GM21737 (cell line): ENCODE data around the gene MRFAP1L1.
"Not testable (repeated sequence)": the region's sequence is repeated elsewhere in the genome, so short reads cannot be mapped to it uniquely, and the experiment has no call there.

Experiments used
- ATAC-seq: cut with Tn5 transposase; IDR thresholded peaks from one replicate; pipeline ENCODE4 v1.9.1; 2021; ENCODE audit warnings: mild to moderate bottlenecking, moderate library complexity; ENCODE audit not compliant: unreplicated experiment

MRFAP1L1 gene

GRCh38 chr4:6734165-6734786 is 24.6 kb upstream of the MRFAP1L1 start:
- no peak for ATAC-seq

- ATAC-seq = no peak
Measured at GRCh38 chr4:6733358-6734164, 23.9 kb upstream of the MRFAP1L1 start.

- ATAC-seq = no peak
Measured at GRCh38 chr4:6732441-6733357, 23.0 kb upstream of the MRFAP1L1 start.

DNA sequence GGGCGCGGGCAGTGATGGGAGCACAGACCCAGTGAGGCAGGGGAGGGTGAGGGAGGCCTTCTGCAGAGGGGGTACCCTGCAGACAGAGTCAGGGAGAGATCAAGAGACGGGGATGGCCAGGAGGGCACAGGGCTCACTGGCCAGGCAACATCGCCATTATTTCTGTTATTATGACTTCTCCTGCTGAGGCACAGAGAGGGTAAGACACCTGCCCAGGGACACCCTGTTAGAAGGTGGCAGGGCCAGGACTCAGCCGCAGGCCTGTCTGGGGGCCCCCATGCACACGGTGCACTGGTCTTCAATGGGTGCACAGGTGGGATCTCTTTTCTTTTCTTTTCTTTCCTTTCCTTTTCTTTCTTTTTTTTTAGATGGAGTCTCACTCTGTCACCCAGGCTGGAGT is 22.1 kb upstream of the MRFAP1L1 start:
- ATAC-seq = no peak

DNA sequence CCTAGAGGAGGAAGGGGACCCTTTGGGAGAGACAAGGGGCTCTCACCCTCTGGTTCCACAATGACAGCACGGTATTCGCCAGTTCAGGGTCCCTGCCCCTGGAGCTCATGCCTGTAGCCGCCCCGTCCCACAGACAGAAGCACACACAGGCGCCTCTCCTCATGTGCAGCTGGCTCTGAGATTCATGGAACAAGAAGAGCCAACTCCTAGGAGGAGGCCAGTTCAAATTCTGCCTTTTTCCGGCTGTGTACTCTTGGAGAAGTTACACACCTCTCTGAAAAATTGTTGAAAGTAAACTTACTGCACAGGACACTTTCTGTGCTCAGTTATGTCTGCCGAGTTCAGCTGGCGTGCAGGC is 21.6 kb upstream of the MRFAP1L1 start:
- no peak for ATAC-seq

- ATAC-seq = no peak
Measured at GRCh38 chr4:6730603-6731317, 21.1 kb upstream of the MRFAP1L1 start.

- no peak for ATAC-seq
Measured at GRCh38 chr4:6728320-6729029, 18.8 kb upstream of the MRFAP1L1 start.

DNA sequence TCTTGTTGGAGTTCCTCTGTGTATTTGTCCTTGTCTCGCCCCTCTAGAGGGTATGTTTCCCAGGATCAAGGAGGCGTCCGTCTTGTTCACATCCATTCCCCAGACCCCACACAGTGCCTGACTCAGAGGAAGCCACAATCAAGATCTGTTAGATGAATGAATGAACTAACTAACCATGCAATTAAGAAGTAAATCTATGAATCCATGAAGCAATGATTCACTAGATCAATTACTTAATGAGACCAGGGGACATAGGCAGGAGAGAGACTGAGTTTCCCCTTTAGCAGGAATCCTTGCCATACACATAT is 18.2 kb upstream of the MRFAP1L1 start:
- no peak for ATAC-seq

- ATAC-seq = no peak
Measured at GRCh38 chr4:6727081-6727942, 17.6 kb upstream of the MRFAP1L1 start.

GRCh38 chr4:6725427-6725961 is 15.8 kb upstream of the MRFAP1L1 start:
- ATAC-seq = not testable (repeated sequence)

- no peak for ATAC-seq
Measured at GRCh38 chr4:6724421-6725111, 14.9 kb upstream of the MRFAP1L1 start.

GRCh38 chr4:6723851-6724250 is 14.2 kb upstream of the MRFAP1L1 start:
- ATAC-seq = no peak

- no peak for ATAC-seq
Measured at GRCh38 chr4:6722891-6723290, 13.2 kb upstream of the MRFAP1L1 start.

- ATAC-seq = no peak
Measured at GRCh38 chr4:6721121-6721520, 11.5 kb upstream of the MRFAP1L1 start.

GRCh38 chr4:6720202-6720699 is 10.6 kb upstream of the MRFAP1L1 start:
- ATAC-seq = no peak

DNA sequence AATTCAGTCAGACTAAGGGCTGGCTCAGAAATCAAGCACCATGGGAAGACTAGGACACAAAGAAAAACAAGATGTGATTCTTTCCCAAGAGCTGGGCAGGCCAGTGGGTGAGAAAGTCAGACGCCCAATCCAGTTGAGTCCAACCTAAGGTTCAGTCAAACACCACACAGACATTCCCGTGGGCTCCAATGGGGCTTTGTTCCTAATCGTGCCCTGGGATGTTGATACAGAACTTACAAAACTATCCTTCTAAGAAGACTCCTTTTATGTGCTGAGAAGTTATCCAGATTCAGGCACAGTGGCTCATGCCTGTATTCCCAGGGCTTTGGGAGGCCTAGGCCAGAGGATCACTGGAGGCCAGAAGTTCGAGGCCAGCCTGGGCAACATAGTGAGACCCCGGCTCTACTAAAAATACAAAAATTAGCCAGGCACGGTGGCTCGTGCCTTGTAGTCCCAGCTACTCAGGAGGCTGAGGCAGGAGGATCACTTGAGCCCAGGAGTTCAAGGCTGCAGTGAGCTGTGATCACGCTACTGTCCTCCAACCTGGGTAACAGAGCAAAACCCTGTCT is 10.0 kb upstream of the MRFAP1L1 start:
- ATAC-seq = no peak

DNA sequence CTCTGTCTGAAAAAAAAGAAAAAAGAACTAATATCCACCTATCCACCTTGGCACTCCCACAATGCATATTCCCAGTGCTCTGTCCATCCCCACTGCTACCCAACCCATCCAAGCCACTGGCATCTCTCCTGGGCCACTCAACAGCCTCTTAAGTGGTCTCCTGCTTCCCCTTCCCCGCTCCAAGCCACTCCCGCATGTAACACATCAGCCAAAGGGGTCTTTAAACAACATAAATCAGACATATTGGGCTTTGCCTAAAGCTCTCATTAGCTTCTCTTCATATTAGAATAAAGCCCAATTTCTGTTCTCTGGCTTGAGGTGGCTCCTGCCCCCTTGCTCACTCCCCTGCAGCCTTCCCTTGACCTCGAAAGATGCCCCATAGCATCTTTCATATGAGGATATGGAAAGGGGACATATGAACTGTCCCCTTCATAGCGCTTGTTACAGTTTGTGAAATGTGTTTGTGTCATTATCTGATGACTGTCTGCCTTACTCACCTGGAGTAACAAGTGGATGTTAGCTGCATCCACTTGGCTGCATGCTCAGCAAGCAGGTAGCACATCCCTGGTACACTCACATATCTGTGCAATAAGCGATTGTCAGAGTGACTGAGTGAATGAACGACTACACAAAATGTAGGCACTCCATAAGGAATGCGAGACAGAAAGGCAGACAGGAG is 9.4 kb upstream of the MRFAP1L1 start:
- ATAC-seq = no peak
